ENCODE measurements around the gene CACNA1C.
A peak's percentile ranks its signal among the peaks of the same experiment; 100 is the strongest.
"Not testable (repeated sequence)": the region's sequence is repeated elsewhere in the genome, so short reads cannot be mapped to it uniquely, and the experiment has no call there.

Gene CACNA1C

DNA sequence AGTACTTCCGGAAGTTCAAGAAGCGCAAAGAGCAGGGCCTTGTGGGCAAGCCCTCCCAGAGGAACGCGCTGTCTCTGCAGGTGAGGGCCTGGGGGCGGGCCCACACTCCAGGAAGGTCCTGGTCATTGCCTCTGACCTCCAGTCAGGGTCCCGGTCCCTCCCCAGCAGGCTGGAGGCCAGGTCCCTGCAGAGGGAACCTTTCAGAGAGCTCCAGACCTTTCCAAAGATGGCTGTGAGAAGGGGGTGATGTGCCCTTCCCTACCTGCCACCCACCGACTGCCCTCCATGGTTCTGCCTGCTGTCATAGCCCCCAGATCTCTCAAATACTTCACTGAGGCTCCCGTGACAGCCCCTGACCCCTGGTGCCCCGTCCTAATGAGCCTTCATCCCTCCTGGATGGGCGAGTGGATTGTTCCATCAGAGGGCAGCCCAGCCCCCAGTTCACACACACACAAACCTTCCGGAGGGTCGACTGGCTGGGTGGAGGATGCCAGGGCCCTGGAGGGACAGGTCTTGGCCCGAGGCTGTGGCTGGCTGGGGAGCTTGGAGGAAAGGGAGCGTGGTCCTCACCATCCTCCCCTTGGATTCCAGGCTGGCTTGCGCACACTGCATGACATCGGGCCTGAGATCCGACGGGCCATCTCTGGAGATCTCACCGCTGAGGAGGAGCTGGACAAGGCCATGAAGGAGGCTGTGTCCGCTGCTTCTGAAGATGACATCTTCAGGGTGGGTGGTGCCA lies 624.5 kb downstream of the CACNA1C start:
- DNase-seq (ENCODE audit: low read depth): no peak

DNA sequence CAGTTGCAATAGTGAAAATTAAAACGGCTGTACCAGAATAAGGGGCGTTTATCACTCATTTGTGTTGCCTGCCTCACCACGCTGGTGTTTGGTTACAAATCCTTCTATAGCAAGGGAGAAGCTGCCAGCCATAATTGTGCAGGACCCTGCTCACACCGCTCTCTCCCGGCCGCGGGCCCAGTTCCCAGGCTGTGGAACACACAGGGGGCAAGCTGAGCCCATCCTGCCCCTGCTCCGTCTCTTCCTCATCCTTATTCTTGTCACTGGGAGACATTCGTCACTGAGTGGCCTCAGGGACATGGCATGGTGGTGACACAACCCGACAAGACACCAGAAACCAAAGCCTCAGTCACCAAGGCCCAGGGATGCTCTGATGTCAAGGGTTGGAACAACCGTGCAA lies 625.6 kb downstream of the CACNA1C start:
- DNase-seq (ENCODE audit: low read depth): no peak

DNA sequence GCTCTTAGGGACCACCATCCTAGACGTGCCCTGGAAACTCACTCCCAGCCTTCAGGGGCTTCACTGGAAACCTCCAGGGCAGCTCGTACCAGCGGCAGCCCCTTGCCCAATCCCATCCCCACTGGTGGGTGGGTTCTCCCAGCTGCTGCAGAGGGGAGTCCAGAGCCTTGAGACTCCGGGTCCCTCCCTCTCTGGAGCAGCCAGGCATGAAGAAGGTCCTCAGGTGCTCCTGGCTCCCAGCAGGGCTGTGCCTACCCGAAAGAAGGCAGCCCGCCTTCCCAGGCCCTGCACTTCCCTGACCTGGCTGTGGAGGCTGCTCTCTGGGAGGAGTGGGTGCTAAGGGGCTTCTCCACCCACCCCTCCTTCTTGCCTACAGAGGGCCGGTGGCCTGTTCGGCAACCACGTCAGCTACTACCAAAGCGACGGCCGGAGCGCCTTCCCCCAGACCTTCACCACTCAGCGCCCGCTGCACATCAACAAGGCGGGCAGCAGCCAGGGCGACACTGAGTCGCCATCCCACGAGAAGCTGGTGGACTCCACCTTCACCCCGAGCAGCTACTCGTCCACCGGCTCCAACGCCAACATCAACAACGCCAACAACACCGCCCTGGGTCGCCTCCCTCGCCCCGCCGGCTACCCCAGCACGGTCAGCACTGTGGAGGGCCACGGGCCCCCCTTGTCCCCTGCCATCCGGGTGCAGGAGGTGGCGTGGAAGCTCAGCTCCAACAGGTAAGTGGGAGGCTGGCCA lies 626.5 kb downstream of the CACNA1C start:
- DNase-seq (ENCODE audit: low read depth): no peak

DNA sequence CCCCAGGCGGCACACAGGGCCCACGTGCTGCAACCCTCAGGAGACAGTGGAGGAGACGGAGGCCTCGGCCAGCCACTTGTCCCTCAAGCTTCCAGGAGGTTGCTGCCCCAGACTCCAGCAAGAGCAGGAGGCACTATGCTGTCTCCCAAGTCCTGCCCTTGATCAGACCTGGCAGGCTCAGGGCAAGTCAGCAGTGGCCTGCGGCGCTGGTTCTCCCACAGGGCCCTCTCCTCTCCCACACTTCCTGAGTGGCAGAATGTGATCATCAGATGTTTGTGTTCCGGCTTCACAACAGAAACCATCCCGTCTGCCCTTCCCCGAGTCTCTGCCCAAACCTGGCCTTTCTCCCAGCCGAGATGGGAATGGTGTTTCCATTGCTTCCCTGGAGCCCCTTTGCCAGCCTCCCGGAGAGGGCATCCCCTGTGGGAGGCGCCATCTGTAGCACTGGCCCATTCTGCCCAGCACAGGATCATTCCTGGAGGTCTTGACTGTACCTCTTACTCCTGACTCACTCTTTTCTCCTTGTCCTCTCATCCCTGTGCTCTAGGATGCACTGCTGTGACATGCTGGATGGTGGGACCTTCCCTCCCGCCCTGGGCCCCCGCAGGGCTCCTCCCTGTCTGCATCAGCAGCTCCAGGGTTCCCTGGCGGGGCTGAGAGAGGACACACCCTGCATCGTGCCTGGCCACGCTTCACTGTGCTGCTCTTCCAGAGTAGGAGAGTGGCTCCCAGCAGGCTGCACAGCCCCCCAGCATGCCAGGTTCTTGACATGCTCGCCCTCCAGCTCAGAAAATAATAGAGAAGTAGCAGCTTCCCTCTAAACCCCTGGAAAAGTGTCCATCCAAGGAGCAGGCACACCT lies 627.3 kb downstream of the CACNA1C start:
- DNase-seq (ENCODE audit: low read depth): no peak

DNA sequence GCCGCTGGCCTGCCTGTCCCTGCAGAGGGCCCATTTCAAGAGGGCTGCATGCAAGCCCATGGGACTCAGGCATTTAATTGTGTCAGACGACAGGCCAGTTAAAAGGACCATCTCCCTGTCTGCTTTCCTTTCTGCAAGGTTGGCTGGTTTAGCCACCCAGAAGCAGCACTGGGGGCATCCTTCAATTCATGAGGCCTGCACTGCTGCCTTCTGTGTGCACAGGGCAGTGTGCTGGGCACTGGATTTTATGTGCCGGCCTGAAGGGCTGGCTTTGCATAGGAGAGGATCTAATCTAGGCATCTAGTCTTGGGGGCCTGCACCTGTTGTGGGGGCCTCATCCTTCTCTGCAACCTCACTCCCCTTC lies 627.9 kb downstream of the CACNA1C start:
- no peak for DNase-seq (ENCODE audit: low read depth)

DNA sequence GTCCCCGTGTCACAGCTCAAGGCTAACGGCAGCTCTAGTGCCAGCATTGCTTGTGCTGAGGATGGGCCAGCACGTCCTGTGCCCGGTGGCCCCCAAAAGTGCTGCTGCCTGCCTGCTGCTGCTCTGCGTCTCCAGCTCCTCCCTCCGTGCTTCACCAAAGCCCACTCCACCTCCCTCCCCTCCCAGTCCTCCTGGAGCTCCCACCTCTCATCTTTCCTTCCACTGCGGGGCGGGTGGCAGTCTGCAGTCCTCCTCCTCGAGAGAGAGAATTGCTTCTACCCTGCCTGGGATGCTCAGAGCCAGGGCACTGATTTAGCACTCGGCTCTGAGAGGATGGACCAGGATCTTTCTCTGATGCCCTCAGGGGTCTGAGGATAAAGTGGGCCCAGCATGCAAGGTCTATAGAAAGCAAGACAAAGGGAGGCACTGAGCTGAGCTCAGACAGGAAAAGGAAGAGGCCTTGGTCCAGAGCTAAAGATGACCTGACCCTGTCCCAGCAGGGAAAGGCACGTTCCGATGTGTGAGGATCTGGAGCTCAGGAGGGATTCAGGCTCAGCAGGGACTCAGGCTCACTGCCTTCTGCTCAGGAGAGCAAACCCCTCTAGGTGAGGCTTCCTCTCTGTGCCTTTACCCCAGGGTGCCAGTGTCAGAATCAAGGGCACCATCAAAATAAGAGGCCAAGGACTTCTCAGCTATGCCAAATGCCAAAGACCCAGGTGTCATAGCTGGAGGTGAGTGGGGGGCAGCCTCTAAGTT lies 628.8 kb downstream of the CACNA1C start:
- no peak for DNase-seq (ENCODE audit: low read depth)

DNA sequence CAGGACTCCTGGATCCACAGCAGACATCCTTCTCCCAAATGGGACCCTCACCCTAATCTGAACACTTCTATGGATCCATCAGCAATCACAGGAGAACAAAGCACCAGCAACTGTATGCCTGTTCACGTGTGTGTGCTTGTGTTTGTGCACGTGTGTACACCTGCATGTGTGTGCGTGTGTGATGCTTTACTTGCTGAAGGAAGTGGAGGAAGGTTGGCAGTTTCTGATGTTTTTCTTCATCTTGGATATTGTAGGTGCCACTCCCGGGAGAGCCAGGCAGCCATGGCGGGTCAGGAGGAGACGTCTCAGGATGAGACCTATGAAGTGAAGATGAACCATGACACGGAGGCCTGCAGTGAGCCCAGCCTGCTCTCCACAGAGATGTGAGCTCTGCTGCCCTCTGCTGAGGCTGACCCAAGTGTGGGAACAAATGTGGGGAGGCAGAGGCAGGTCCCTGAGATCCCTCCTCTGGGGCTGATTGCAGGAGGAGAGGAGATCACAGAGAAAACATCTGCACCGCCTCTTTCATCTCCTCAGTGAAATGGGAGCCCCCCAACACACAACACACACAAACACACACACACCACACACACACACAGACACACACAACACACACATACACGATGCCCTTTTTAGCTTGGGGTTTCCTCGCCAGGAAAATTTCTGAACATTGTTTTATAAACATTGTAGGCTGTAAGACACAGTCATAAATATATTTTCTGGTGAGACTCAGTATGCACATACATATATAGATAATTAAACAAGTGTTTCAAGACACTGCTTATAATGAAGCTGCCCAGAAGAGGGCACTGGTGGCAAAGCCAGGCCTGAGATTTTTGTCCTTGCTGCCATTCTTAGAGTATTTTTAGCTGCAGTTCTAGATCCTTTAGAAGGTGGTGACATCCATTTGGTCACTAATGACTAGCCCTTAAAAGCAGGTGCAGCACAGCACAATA lies 629.8 kb downstream of the CACNA1C start:
- no peak for DNase-seq (ENCODE audit: low read depth)

DNA sequence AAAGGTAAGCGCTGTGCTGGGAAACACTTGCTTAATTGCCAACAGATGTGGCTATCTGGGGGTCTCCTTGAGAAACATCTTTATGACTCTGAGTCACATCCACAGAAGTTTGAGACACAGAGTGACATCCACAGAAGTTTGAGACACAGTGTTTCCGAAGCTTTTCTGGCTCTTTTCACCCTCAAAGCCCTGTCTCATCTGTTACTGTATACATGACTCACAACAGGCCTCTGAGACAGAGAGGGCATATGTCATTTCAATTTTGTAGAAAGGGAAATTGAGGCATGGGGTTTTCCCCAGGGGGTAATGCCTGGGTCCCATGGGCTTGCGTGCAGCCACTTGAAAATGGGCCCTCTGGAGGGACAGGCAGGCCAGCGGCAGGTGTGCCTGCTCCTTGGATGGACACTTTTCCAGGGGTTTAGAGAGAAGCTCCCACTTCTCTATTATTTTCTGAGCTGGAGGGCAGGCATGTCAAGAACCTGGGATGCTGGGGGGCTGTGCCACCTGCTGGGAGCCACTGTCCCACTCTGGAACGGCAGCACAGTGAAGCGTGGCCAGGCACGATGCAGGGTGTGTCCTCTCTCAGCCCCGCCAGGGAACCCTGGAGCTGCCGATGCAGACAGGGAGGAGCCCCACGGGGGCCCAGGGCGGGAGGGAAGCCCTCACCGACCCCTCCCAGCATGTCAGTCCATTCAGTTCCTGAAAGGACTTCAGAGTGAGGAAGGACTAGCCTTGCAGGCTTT lies 630.7 kb downstream of the CACNA1C start:
- no peak for DNase-seq (ENCODE audit: low read depth)

DNA sequence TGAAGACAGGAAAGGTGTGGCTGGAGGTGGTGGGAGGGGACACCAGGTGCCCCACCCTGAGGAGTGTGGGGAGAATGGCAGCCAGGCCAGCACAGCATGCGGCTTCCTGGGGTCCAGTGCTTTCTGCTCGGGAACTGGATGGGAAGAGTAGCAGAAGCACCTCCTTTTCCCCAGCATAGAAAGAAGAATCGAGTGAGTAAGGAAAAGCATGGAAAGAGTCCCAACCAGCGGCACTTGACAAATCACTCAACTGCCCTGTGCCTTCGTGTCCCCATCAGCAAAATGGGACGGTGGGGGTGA lies 631.2 kb downstream of the CACNA1C start:
- not testable (repeated sequence) for DNase-seq (ENCODE audit: low read depth)

DNA sequence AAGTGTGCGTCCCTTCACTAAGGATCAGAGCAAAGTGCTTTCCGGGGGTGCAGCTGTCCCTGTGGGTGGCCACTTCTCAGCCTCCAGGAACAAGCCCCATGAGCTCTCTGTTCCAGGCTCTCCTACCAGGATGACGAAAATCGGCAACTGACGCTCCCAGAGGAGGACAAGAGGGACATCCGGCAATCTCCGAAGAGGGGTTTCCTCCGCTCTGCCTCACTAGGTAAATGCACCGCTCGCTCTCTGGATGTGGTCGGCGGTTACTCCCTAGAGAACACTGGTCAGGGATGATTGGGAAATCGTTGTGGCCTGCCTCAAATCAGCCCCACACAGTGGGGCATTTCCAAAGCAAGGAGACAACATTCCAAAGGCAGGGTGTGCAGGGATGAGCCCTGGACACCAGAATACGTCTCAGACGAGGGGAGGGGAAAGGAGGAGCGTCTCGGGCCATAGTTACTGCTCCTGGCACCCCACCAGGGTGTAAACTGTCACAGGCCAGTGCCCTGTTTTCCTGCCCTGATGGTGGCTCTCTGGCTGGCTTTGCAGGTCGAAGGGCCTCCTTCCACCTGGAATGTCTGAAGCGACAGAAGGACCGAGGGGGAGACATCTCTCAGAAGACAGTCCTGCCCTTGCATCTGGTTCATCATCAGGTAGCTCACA lies 633.0 kb downstream of the CACNA1C start:
- not testable (repeated sequence) for DNase-seq (ENCODE audit: low read depth)

DNA sequence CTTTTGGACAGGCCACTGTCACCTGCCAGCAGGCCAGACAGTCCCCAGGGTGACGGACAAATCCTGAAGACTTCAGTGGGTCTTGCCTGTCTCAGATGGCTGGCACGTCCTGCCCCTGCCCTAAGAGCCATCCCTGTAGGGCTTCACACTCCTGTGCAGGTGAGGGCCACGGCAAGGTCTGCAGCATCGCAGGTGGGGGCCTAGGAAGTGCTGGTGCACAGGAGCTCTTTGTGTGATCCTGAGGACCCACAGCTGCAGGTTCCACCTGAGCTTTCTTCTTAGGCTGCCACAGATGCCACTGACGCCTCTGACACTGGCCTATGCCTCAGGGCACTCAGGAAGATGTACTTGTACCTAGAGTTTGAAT lies 633.5 kb downstream of the CACNA1C start:
- no peak for DNase-seq (ENCODE audit: low read depth)

DNA sequence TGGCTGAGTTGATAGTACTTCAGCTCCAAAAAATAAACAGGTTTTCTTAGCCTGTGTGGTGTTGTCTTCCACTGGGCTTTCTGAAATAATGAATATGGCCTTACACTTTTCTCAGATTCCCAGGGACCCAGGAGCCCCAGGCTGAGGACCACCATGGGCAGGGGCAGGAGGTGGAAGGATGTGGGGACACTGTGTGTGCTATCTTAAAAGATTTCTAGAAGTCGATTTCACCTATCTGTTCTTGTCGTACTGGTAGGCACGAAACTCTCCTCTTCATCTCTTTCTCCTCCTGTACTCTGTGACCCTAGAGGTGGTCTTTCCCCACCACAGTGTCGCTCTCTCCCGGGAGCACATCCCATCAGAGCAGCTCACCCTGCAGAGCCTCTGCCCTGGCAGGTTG lies 634.3 kb downstream of the CACNA1C start:
- no peak for DNase-seq (ENCODE audit: low read depth)

DNA sequence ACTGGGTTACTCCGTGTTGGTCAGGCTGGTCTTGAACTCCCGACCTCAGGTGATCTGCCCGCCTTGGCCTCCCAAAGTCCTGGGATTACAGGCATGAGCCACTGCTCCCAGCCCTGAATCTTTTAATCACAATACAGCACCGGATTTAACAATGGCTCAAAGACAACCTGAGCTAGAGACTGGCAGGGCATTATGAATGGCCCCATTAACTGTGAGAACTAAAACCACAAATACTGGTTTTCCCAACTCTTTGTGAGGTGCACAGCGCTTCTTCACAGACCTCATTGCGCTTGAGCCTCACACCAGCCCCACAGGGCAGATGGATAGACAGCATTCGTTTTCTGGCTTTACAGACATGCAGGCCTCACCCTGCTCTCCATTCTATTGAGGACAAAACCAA lies 634.9 kb downstream of the CACNA1C start:
- DNase-seq (ENCODE audit: low read depth): no peak

DNA sequence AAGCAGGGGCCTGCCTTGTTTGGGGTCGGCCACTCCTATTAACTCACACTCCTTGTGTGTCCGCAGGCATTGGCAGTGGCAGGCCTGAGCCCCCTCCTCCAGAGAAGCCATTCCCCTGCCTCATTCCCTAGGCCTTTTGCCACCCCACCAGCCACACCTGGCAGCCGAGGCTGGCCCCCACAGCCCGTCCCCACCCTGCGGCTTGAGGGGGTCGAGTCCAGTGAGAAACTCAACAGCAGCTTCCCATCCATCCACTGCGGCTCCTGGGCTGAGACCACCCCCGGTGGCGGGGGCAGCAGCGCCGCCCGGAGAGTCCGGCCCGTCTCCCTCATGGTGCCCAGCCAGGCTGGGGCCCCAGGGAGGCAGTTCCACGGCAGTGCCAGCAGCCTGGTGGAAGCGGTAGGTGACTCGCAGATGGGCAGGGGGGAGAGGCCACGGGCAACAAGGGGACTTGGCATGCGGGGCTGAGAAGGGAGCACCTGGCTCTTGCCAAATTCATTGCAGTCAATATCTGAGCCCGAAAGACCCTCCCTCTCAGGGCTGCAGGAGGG lies 635.7 kb downstream of the CACNA1C start:
- no peak for DNase-seq (ENCODE audit: low read depth)

DNA sequence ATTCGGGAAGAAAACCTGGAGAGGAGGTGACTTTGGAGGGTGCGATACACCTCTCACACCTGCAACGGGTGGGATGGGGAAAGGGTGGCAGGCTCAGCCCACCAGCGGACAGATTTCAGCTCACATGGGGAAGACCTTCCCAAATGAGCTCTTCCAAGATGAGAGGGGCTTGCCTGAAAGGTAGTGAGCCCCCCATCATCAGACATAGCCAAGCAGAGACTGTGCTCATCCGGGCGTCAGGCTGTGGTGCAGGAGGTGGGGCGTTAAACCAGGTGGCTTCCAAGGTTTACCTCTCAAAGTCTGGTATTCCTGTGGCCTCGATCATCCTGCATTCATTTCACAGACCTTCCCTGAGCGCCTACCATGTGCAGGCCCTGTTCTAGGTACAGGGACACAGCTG lies 636.6 kb downstream of the CACNA1C start:
- DNase-seq (ENCODE audit: low read depth): no peak

DNA sequence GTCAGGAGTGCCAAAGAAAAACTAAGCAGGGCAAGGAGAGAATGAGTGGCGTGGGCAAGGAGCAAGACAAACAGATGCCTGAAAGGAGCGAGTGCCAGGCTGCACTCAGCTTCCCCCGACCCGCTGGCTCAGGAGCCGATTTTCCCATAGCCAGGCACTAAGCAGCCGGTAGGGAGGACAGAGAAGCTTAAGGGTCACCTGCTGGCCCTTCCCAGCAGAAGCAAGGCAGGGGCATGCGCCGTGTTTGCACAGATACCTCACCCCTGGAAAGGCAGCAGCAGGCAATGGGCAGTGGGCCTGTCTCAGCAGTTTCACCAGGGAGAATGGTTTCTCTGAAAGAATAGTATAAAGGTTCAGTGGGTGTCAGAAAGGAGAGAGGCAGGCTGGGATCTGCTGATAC lies 637.1 kb downstream of the CACNA1C start:
- no peak for DNase-seq (ENCODE audit: low read depth)

DNA sequence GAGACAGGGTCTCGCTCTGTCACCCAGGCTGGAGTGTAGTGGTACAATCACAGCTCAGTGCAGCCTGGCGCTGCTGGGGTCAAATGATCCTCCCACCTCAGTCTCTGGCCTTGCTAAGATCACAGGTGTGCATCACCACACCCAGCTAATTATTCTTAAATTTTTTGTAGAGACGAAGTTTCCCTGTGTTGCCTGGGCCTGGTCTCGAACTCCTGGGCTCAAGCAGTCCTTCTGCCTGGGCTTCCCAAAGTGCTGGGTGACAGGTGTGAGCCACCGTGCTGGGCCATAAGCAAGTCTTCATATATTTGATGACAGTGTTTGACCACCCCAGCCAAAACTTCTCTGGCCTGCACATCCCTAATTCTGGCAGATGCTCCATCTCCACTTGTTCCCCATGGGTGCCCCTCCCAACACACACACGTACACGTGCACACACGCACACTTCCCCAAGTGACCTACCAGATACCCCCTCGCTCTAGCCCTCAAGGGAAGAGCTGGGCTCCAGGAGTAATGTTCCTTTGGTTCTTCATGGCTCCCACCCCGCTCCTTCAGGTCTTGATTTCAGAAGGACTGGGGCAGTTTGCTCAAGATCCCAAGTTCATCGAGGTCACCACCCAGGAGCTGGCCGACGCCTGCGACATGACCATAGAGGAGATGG lies 637.7 kb downstream of the CACNA1C start:
- DNase-seq (ENCODE audit: low read depth): no peak

DNA sequence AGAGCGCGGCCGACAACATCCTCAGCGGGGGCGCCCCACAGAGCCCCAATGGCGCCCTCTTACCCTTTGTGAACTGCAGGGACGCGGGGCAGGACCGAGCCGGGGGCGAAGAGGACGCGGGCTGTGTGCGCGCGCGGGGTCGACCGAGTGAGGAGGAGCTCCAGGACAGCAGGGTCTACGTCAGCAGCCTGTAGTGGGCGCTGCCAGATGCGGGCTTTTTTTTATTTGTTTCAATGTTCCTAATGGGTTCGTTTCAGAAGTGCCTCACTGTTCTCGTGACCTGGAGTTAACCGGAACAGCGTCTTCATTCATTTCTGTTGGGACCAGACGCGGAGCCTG lies 638.2 kb downstream of the CACNA1C start:
- peak; percentile 38 for DNase-seq (ENCODE audit: low read depth)
